Sigmoid colon (tissue), 7 donors: ENCODE results near the gene SLC66A1. TPM values are rescaled to one million over a fixed set of nuclear protein-coding genes. Genes with fewer than 3 reads are reported as not detected.

Source experiments
- DNase-seq: peaks from one replicate; pipeline ENCODE4 v3.0.0-alpha.2; 2019
- H3K27ac ChIP-seq, 4 donors: fragments of 200-600 bp; sonication (generic); one replicate each; pipeline ENCODE4 v1.5.1; 2016 to 2019; ENCODE audit warnings: mild to moderate bottlenecking in 1 of 4
- H3K27me3 ChIP-seq, 3 donors: fragments of 200-600 bp; sonication (generic); one replicate each; pipeline ENCODE4 v1.5.1; 2019; ENCODE audit warnings: mild to moderate bottlenecking in 1 of 3
- H3K36me3 ChIP-seq, 4 donors: fragments of 200-600 bp; sonication (generic); one replicate each; pipeline ENCODE4 v1.5.1; 2016 to 2019
- H3K4me1 ChIP-seq, 4 donors: fragments of 200-600 bp; sonication (generic); one replicate each; pipeline ENCODE4 v1.5.1; 2017 to 2019
- H3K4me3 ChIP-seq, 4 donors: fragments of 200-600 bp; sonication (generic); one replicate each; pipeline ENCODE4 v1.5.1; 2017 to 2019; ENCODE audit warnings: mild to moderate bottlenecking in 2 of 4, moderate library complexity in 1 of 4
- H3K9me3 ChIP-seq, 4 donors: fragments of 200-600 bp in 3 of 4; sonication (generic) in 3 of 4; one replicate each; pipeline versions ENCODE4 v1.5.1 to v1.6.1; 2013 to 2019
- EP300 ChIP-seq, 4 donors: sonication (generic); formaldehyde crosslinking; IDR thresholded peaks; one replicate each; pipeline ENCODE4 v1.6.1; 2017; ENCODE audit warnings: antibody characterized with exemption in 4 of 4
- POLR2A ChIP-seq, 2 donors: fragments of 450-650 bp; IDR thresholded peaks; one replicate each; pipeline ENCODE4 v1.6.1; 2016; ENCODE audit warnings: antibody characterized with exemption in 2 of 2, mild to moderate bottlenecking in 2 of 2, moderate library complexity in 2 of 2
- POLR2AphosphoS5 ChIP-seq, 4 donors: sonication (generic); formaldehyde crosslinking; IDR thresholded peaks; one replicate each; pipeline ENCODE4 v1.6.1; 2017; ENCODE audit warnings: antibody characterized with exemption in 4 of 4
- WGBS, 2 donors: extraction: QIAGEN DNeasy Blood & Tissue Kit; methylation state at CpG; one replicate each; pipeline ENCODE4 v1.1.7; 2013; 5-methylcytosine and 5-hydroxymethylcytosine counted together
- intact Hi-C: fragments of 100-400 bp; cut with DNase I; formaldehyde crosslinking; loops from one replicate; pipeline ENCODE4 v1.15.1; 2023
- polyA plus RNA-seq, 3 donors: library from polyadenylated mRNA; stranded (reverse); fragments of 200-250 nt; gene quantifications; one replicate each; pipeline ENCODE4 v1.2.3, GENCODE V29; 2013
- small RNA-seq, 3 donors: library from RNA; depleted of rRNA; stranded (forward); fragments of <200 nt; gene quantifications; one replicate each; pipeline ENCODE3, GENCODE V24; 2016
- total RNA-seq, 4 donors: library from RNA; depleted of rRNA; stranded (reverse); fragments of >200 nt; gene quantifications; one replicate each; pipeline ENCODE4 v1.1.0, GENCODE V29; 2016
- TF ChIP-seq, protein P1 (sequence below), 4 experiments: fragments of 450-650 bp in 3 of 4; fragments of 200-600 bp in 1 of 4; IDR thresholded peaks; one replicate each; pipeline ENCODE4 v1.5.1; 2016 to 2019; ENCODE audit warnings: antibody characterized with exemption in 4 of 4, mild to moderate bottlenecking in 3 of 4, moderate library complexity in 2 of 4
- donor health status: healthy with polysubstance abuse.
- donor health status: Bipolar disorder and iron deficiency.
- donor health status: healthy.

Gene SLC66A1
- total and polyA plus RNA-seq, 7 donors, result 5.1 to 16.0 (median 8.1) TPM

DNA sequence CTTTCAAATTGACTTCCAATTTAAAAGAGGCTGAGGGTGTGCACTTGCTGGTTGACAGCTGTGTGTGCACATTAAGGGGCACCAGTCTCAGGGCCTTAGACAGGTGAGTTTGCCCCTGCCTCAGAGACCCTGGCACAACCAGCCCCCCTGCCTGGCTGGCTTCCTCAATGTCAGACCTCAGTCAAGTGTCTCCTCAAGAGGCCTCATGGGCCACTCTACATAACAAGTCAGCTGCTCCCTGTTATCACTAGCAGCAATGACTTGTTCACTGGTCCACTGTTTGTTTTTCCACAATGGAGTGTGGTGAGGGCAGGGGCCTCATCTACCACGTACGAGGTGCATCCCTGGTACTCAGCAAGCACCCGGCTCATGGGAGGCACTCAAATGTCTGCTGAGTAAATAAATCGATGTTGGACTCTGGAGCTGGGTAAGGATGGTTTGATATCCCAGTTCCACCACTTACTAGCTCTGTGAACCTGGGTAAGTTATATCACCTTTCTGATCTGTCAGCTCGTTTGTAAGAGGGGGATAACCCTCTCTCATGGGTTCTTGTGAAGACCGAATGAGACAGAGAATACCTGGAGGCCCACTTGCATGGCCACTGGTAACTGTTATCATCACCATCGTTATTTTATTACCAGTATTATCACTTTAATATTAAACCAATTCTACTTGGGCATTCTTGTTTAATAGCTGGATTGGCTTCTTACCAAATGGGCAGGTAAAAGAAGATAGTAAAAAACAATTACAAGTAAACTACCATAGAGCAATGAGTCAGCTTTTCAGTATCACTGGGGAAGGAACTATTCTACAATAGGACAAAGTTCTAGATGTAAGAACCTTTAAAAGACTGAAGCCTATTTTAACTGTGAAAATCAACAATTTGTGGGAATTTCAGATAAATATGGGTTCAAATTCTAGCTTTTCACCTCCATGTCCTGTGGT, 64.6 kb downstream of the SLC66A1 start:
- Histone ChIP-seq H3K36me3 (peaks cover 12 to 80% (median 38%) of the 10 kb centered on the region in 4 donors), H3K27ac (no peak overlapping the region), H3K4me1 (peaks cover 0 to 19% (median 15%) of the 10 kb centered on the region in 4 donors), H3K27me3 (no peaks in the 10 kb centered on the region), H3K4me3 (no peak overlapping the region), H3K9me3 (no peaks in the 10 kb centered on the region)
- TF ChIP-seq, protein P1, sequence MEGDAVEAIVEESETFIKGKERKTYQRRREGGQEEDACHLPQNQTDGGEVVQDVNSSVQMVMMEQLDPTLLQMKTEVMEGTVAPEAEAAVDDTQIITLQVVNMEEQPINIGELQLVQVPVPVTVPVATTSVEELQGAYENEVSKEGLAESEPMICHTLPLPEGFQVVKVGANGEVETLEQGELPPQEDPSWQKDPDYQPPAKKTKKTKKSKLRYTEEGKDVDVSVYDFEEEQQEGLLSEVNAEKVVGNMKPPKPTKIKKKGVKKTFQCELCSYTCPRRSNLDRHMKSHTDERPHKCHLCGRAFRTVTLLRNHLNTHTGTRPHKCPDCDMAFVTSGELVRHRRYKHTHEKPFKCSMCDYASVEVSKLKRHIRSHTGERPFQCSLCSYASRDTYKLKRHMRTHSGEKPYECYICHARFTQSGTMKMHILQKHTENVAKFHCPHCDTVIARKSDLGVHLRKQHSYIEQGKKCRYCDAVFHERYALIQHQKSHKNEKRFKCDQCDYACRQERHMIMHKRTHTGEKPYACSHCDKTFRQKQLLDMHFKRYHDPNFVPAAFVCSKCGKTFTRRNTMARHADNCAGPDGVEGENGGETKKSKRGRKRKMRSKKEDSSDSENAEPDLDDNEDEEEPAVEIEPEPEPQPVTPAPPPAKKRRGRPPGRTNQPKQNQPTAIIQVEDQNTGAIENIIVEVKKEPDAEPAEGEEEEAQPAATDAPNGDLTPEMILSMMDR (IDR thresholded peaks at IDR 0.05), result no peak
- TF ChIP-seq POLR2AphosphoS5 (IDR thresholded peaks at IDR 0.05) (no peak), EP300 (IDR thresholded peaks at IDR 0.05) (no peak), POLR2A (IDR thresholded peaks at IDR 0.05) (no peak)
- intact Hi-C loops, result no loop called here
- 95 to 96% methylated on average over 7 of the region's 7 CpGs for WGBS, 2 donors
- no peak for DNase-seq

- H3K27ac ChIP-seq, result no peak overlapping the region
- DNase-seq, result no peak
- no peaks in the 10 kb centered on the region for H3K9me3 ChIP-seq
- WGBS, 2 donors, result 92 to 93% methylated on average over 17 of the region's 17 CpGs
- H3K4me3 ChIP-seq, result no peak overlapping the region
- intact Hi-C loops, result no loop called here
- H3K36me3 ChIP-seq, result peaks cover 12 to 86% (median 34%) of the 10 kb centered on the region in 4 donors
- H3K4me1 ChIP-seq, result peaks cover 0 to 22% (median 13%) of the 10 kb centered on the region in 4 donors
- no peaks in the 10 kb centered on the region for H3K27me3 ChIP-seq
- no peak for TF ChIP-seq EP300 (IDR thresholded peaks at IDR 0.05)
- TF ChIP-seq POLR2A (IDR thresholded peaks at IDR 0.05), result no peak
- TF ChIP-seq, protein P1 (IDR thresholded peaks at IDR 0.05), result no peak
- TF ChIP-seq POLR2AphosphoS5 (IDR thresholded peaks at IDR 0.05), result no peak
Observed at GRCh38 chr1:19377812-19378718, 65.9 kb downstream of the SLC66A1 start.

Small RNA genes lying within 50 kb of the gene (small RNA-seq; reads per million reads assigned to genes)
- gene RNU6-1099P, result 0 reads per million in 3 donors

Other genes starting within 250 kb of the SLC66A1 start
- gene UBR4, start 102.1 kb upstream of the SLC66A1 start, total RNA-seq, result 100 to 1,000 TPM in 1 of 4 donors, 10 to 100 TPM in 3; 64.3 to 215 (median 85.5) TPM
- 100 to 1,000 TPM in 1 of 3 donors, 10 to 100 TPM in 2; 32.4 to 120 (median 42.0) TPM for gene UBR4, start 102.1 kb upstream of the SLC66A1 start, polyA plus RNA-seq
- 10 to 100 TPM; 19.6 to 46.5 (median 31.3) TPM for gene EMC1, start 60.8 kb upstream of the SLC66A1 start, total RNA-seq
- gene EMC1, start 60.8 kb upstream of the SLC66A1 start, polyA plus RNA-seq, result 10 to 100 TPM in 1 of 3 donors, 1 to 10 TPM in 2; 1.2 to 16.5 (median 3.2) TPM
- gene MRTO4, start 60.5 kb upstream of the SLC66A1 start, total RNA-seq, result 10 to 100 TPM; 10.8 to 21.3 (median 15.3) TPM
- 10 to 100 TPM; 10.8 to 44.1 (median 13.2) TPM for gene MRTO4, start 60.5 kb upstream of the SLC66A1 start, polyA plus RNA-seq
- gene AKR7A3, start 23.6 kb upstream of the SLC66A1 start, total RNA-seq, result 1 to 10 TPM in 3 of 4 donors, under 1 TPM in 1; 0.71 to 1.9 (median 1.5) TPM
- 100 to 1,000 TPM in 1 of 3 donors, 10 to 100 TPM in 2; 72.1 to 110 (median 78.3) TPM for gene AKR7A3, start 23.6 kb upstream of the SLC66A1 start, polyA plus RNA-seq
- 100 to 1,000 TPM in 1 of 4 donors, 10 to 100 TPM in 3; 55.8 to 110 (median 77.2) TPM for gene AKR7A2, start 182 bp upstream of the SLC66A1 start, total RNA-seq
- 10 to 100 TPM; 64.2 to 99.6 (median 84.1) TPM for gene AKR7A2, start 182 bp upstream of the SLC66A1 start, polyA plus RNA-seq
- gene CAPZB, start 173.2 kb downstream of the SLC66A1 start, total RNA-seq, result 100 to 1,000 TPM; 128 to 214 (median 145) TPM
- 100 to 1,000 TPM; 372 to 454 (median 393) TPM for gene CAPZB, start 173.2 kb downstream of the SLC66A1 start, polyA plus RNA-seq